HepG2 (cell line): Measurements from ENCODE around the gene P2RY6. TPM values are rescaled to one million over a fixed set of nuclear protein-coding genes. Genes with fewer than 3 reads are reported as not detected.

Experiments used
- ATAC-seq: fragments of 200-7000 bp; cut with Tn5 transposase; 3 replicates; pipeline ENCODE4 v1.9.1; 2020; ENCODE audit warnings: mild to moderate bottlenecking, moderate library complexity
- BruUV-seq: library from RNA; stranded (reverse); fragments of 400-500 nt; replicated peaks from 2 replicates; lab custom pipeline; 2021; lab: Mats Ljungman, UMichigan
- CTCF ChIA-PET: fragments of 300-600 bp; formaldehyde crosslinking; extraction: SDS; loops from one replicate; lab custom pipeline; 2021; ENCODE audit warnings: low total read pairs, inconsistent platforms, low intra/inter-chr PET ratio; lab: Yijun Ruan, JAX
- POLR2A ChIA-PET: fragments of 350-600 bp; sonication (Branson Sonifier 250); formaldehyde crosslinking; loops from one replicate; lab custom pipeline; 2020; ENCODE audit warnings: antibody characterized with exemption, inconsistent platforms; lab: Yijun Ruan, JAX
- DNase-seq: peaks from one replicate; pipeline ENCODE4 v3.0.0-alpha.2; 2015; ENCODE audit warnings: low spot score
- FAIRE-seq: peaks from 3 replicates; lab custom pipeline; 2011; peaks lifted over from hg19 to GRCh38; lab: Jason Lieb, UNC
- H2AFZ ChIP-seq: one replicate; pipeline ENCODE4 v1.6.1; 2011; ENCODE audit warnings: low read length, inconsistent platforms
- H3K27ac ChIP-seq: fragments of 300-600 bp; 3 replicates; pipeline ENCODE4 v1.8.0; 2011; ENCODE audit warnings: mixed run types, mild to moderate bottlenecking, mixed read lengths, low read length, inconsistent platforms; ENCODE audit not compliant: insufficient read depth; ENCODE audit errors: extremely low read length
- H3K27me3 ChIP-seq, 2 experiments: fragments of 200-600 bp in 1 of 2; 2 replicates in 1 of 2; 3 replicates in 1 of 2; pipeline versions ENCODE4 v1.6.0 to v1.8.0; 2011; ENCODE audit warnings: low read length in 2 of 2, mild to moderate bottlenecking in 2 of 2, moderate library complexity in 2 of 2, inconsistent platforms in 1 of 2; ENCODE audit not compliant: insufficient read depth in 2 of 2, control insufficient read depth in 1 of 2
- H3K36me3 ChIP-seq, 2 experiments: fragments of 200-600 bp in 1 of 2; replicated peaks in 1 of 2; 2 replicates in 1 of 2; 3 replicates in 1 of 2; pipeline versions ENCODE4 v1.5.1 to v1.8.0; 2011; ENCODE audit warnings: low read length in 2 of 2, inconsistent platforms in 1 of 2; ENCODE audit not compliant: insufficient read depth in 2 of 2, control insufficient read depth in 1 of 2
- H3K4me1 ChIP-seq: 2 replicates; pipeline ENCODE4 v1.5.1; 2012; ENCODE audit warnings: low read length, inconsistent platforms; ENCODE audit not compliant: insufficient read depth
- H3K4me2 ChIP-seq: 2 replicates; pipeline ENCODE4 v1.6.0; 2011; ENCODE audit warnings: low read depth, low read length, inconsistent platforms
- H3K4me3 ChIP-seq, 3 experiments: fragments of 200-600 bp in 1 of 3; sonication (generic), shearing (Covaris generic) in 1 of 3; replicated peaks in 1 of 3; 2 replicates each; pipeline ENCODE4 v1.5.1; 2011 to 2016; ENCODE audit warnings: low read length in 3 of 3, inconsistent platforms in 2 of 3, low read depth in 2 of 3, mild to moderate bottlenecking in 2 of 3, control low read depth in 1 of 3, mixed read lengths in 1 of 3; ENCODE audit not compliant: insufficient read depth in 1 of 3
- H3K79me2 ChIP-seq: one replicate; pipeline ENCODE4 v1.6.1; 2011; ENCODE audit warnings: low read length, inconsistent platforms; ENCODE audit not compliant: insufficient read depth
- H3K9ac ChIP-seq: 2 replicates; pipeline ENCODE4 v1.6.0; 2011; ENCODE audit warnings: mild to moderate bottlenecking, low read depth, low read length, inconsistent platforms; ENCODE audit not compliant: insufficient read depth
- H3K9me3 ChIP-seq: 2 replicates; pipeline ENCODE4 v1.5.1; 2012; ENCODE audit warnings: mild to moderate bottlenecking, low read length
- H4K20me1 ChIP-seq: 2 replicates; pipeline ENCODE4 v1.6.0; 2011; ENCODE audit warnings: inconsistent platforms, mild to moderate bottlenecking, low read length, moderate library complexity; ENCODE audit not compliant: insufficient read depth
- FOXA3 ChIP-seq: IDR thresholded peaks from 2 replicates; pipeline ENCODE4 v1.6.1; 2016; ENCODE audit warnings: missing genetic modification reagents, missing compliant biosample characterization
- FOXM1 ChIP-seq: sonication (generic); formaldehyde crosslinking; IDR thresholded peaks from 2 replicates; pipeline ENCODE4 v1.5.0; 2020; ENCODE audit warnings: missing genetic modification reagents
- GTF2F1 ChIP-seq: fragments of 150-350 bp; IDR thresholded peaks from 2 replicates; pipeline ENCODE4 v1.6.1; 2014; ENCODE audit warnings: low read length
- HOMEZ ChIP-seq: IDR thresholded peaks from 2 replicates; pipeline ENCODE4 v1.6.1; 2016; ENCODE audit warnings: low read depth
- SNAI1 ChIP-seq: sonication (generic); formaldehyde crosslinking; IDR thresholded peaks from 2 replicates; pipeline ENCODE4 v1.5.0; 2020; ENCODE audit warnings: mild to moderate bottlenecking, missing genetic modification reagents, borderline replicate concordance
- SP140L ChIP-seq: sonication (generic); formaldehyde crosslinking; IDR thresholded peaks from 2 replicates; pipeline ENCODE4 v1.4.0; 2020; ENCODE audit warnings: missing genetic modification reagents, borderline replicate concordance
- ZBTB3 ChIP-seq: sonication (generic); formaldehyde crosslinking; IDR thresholded peaks from 2 replicates; pipeline ENCODE4 v1.4.0; 2020; ENCODE audit warnings: low read depth, mild to moderate bottlenecking, moderate library complexity, missing genetic modification reagents, borderline replicate concordance
- ZNF547 ChIP-seq: sonication (generic); formaldehyde crosslinking; IDR thresholded peaks from 2 replicates; pipeline ENCODE4 v1.5.1; 2020; ENCODE audit warnings: mild to moderate bottlenecking, missing genetic modification reagents
- ZNF672 ChIP-seq: sonication (generic); formaldehyde crosslinking; IDR thresholded peaks from 2 replicates; pipeline ENCODE4 v1.8.1; 2022; ENCODE audit warnings: missing genetic modification reagents
- WGBS: methylation state at CpG from one replicate; pipeline ENCODE4 v1.1.6; 2017; ENCODE audit warnings: low lambda C conversion rate; 5-methylcytosine and 5-hydroxymethylcytosine counted together
- in situ Hi-C: cut with HindIII; loops from 2 replicates; pipeline ENCODE4 v1.10.0; 2017; ENCODE audit warnings: low pct_unique_long_range_greater_than_20kb; ENCODE audit not compliant: extremely low pct_ligation_motif_present
- intact Hi-C: fragments of 100-400 bp; cut with micrococcal nuclease; formaldehyde crosslinking; loops from one replicate; pipeline ENCODE4 v1.10.0; 2022; ENCODE audit not compliant: unreplicated experiment
- polyA plus RNA-seq, 8 experiments: library from polyadenylated mRNA; depleted of rRNA in 3 of 8; stranded (reverse) in 7 of 8; unstranded in 1 of 8; fragments of >200 nt; fragmentation: Illumina TruSeq in 4 of 8; extraction: Trizol in 4 of 8; gene quantifications; 2 replicates each; pipeline versions ENCODE4 v1.2.1 to v1.2.3, GENCODE V29; 2011 to 2016; ENCODE audit warnings: low read depth in 4 of 8, missing spikeins in 1 of 8, mixed read lengths in 1 of 8; ENCODE audit not compliant: insufficient read depth in 1 of 8
- total RNA-seq, 5 experiments: library from RNA; depleted of rRNA; stranded (reverse); fragments of >200 nt; fragmentation: Illumina TruSeq; extraction: Trizol; gene quantifications; 2 replicates each; pipeline ENCODE4 v1.2.3, GENCODE V29; 2016; ENCODE audit warnings: low read depth in 1 of 5
- TF ChIP-seq, protein P1 (sequence below), 2 experiments: IDR thresholded peaks; 2 replicates each; pipeline ENCODE4 v1.6.1; 2011 to 2012; ENCODE audit warnings: low read length in 2 of 2, borderline replicate concordance in 1 of 2, low read depth in 1 of 2, mild to moderate bottlenecking in 1 of 2, moderate library complexity in 1 of 2
- TF ChIP-seq, protein P2 (sequence below): sonication (generic); formaldehyde crosslinking; IDR thresholded peaks from 2 replicates; pipeline ENCODE4 v1.5.1; 2020; ENCODE audit warnings: mild to moderate bottlenecking, missing genetic modification reagents
- TF ChIP-seq, protein P3 (sequence below): sonication (generic); formaldehyde crosslinking; IDR thresholded peaks from 2 replicates; pipeline ENCODE4 v1.4.0; 2020; ENCODE audit warnings: missing genetic modification reagents, borderline replicate concordance

P2RY6 gene
- total and polyA plus RNA-seq, 2 of the 13 experiments (the other 11 are each of a cell fraction or from before 2014, with no cell fraction given), result 0.09 to 0.29 TPM

GRCh38 chr11:73298233-73298632, 26.1 kb downstream of the P2RY6 start:
- Histone ChIP-seq H3K4me3 (no peak overlapping the region), H3K27ac (no peak overlapping the region), H3K27me3 (peaks cover 8 to 37% of the 10 kb centered on the region in 2 experiments; a peak in 3 of 5 replicates), H3K9ac (no peak overlapping the region), H3K4me1 (no peaks in the 10 kb centered on the region), H2AFZ (no peak overlapping the region), H3K9me3 (no peaks in the 10 kb centered on the region), H3K79me2 (no peaks in the 10 kb centered on the region), H4K20me1 (no peaks in the 10 kb centered on the region), H3K36me3 (no peaks in the 10 kb centered on the region), H3K4me2 (no peak overlapping the region)
- no peak for TF ChIP-seq SP140L (CRISPR knock-in tag)
- TF ChIP-seq FOXA3 (CRISPR knock-in tag), result no peak
- TF ChIP-seq FOXM1 (CRISPR knock-in tag), result no peak
- no peak for TF ChIP-seq SNAI1 (CRISPR knock-in tag)
- TF ChIP-seq, protein P1, sequence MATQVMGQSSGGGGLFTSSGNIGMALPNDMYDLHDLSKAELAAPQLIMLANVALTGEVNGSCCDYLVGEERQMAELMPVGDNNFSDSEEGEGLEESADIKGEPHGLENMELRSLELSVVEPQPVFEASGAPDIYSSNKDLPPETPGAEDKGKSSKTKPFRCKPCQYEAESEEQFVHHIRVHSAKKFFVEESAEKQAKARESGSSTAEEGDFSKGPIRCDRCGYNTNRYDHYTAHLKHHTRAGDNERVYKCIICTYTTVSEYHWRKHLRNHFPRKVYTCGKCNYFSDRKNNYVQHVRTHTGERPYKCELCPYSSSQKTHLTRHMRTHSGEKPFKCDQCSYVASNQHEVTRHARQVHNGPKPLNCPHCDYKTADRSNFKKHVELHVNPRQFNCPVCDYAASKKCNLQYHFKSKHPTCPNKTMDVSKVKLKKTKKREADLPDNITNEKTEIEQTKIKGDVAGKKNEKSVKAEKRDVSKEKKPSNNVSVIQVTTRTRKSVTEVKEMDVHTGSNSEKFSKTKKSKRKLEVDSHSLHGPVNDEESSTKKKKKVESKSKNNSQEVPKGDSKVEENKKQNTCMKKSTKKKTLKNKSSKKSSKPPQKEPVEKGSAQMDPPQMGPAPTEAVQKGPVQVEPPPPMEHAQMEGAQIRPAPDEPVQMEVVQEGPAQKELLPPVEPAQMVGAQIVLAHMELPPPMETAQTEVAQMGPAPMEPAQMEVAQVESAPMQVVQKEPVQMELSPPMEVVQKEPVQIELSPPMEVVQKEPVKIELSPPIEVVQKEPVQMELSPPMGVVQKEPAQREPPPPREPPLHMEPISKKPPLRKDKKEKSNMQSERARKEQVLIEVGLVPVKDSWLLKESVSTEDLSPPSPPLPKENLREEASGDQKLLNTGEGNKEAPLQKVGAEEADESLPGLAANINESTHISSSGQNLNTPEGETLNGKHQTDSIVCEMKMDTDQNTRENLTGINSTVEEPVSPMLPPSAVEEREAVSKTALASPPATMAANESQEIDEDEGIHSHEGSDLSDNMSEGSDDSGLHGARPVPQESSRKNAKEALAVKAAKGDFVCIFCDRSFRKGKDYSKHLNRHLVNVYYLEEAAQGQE (IDR thresholded peaks at IDR 0.05; ENCODE audit: borderline replicate concordance in 1 of 2, low read depth in 1 of 2, low read length in 2 of 2), result no peak
- TF ChIP-seq HOMEZ (CRISPR knock-in tag), result no peak
- TF ChIP-seq ZNF547 (CRISPR knock-in tag), result no peak
- TF ChIP-seq, protein P2, sequence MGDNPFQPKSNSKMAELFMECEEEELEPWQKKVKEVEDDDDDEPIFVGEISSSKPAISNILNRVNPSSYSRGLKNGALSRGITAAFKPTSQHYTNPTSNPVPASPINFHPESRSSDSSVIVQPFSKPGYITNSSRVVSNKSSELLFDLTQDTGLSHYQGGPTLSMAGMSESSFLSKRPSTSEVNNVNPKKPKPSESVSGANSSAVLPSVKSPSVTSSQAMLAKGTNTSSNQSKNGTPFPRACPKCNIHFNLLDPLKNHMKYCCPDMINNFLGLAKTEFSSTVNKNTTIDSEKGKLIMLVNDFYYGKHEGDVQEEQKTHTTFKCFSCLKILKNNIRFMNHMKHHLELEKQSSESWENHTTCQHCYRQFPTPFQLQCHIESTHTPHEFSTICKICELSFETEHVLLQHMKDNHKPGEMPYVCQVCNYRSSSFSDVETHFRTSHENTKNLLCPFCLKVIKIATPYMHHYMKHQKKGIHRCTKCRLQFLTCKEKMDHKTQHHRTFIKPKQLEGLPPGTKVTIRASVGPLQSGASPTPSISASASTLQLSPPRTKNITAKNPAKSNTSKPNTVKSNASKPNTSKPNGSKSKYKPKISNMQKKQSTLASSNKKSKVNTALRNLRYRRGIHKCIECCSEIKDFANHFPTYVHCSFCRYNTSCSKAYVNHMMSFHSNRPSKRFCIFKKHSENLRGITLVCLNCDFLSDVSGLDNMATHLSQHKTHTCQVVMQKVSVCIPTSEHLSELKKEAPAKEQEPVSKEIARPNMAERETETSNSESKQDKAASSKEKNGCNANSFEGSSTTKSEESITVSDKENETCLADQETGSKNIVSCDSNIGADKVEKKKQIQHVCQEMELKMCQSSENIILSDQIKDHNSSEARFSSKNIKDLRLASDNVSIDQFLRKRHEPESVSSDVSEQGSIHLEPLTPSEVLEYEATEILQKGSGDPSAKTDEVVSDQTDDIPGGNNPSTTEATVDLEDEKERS (CRISPR knock-in tag), result no peak
- TF ChIP-seq ZNF672, result no peak
- no peak for TF ChIP-seq ZBTB3 (CRISPR knock-in tag)
- TF ChIP-seq, protein P3, sequence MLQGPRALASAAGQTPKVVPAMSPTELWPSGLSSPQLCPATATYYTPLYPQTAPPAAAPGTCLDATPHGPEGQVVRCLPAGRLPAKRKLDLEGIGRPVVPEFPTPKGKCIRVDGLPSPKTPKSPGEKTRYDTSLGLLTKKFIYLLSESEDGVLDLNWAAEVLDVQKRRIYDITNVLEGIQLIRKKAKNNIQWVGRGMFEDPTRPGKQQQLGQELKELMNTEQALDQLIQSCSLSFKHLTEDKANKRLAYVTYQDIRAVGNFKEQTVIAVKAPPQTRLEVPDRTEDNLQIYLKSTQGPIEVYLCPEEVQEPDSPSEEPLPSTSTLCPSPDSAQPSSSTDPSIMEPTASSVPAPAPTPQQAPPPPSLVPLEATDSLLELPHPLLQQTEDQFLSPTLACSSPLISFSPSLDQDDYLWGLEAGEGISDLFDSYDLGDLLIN (CRISPR knock-in tag), result no peak
- TF ChIP-seq GTF2F1, result no peak
- ATAC-seq (no peak), DNase-seq (no peak), FAIRE-seq (no peak)
- ChIA-PET CTCF (no interaction called here), POLR2A (interaction anchor here (1.0 to 1.1 kb wide), 2 partner anchors 9 to 26 kb away, joined by 3 to 5 read pairs; no protein-coding TSS in a partner anchor)
- in situ Hi-C loops, result no loop called here
- no TSS peak for BruUV-seq
- WGBS, result 56% methylated on average over 5 of the region's 5 CpGs
- intact Hi-C loops, result no loop called here
